NCI-H460 (cell line): ENCODE data around the gene UGT2B15. TPM values are rescaled to one million over a fixed set of nuclear protein-coding genes. Genes with fewer than 3 reads are reported as not detected.
"Not testable (repeated sequence)": the region's sequence is repeated elsewhere in the genome, so short reads cannot be mapped to it uniquely, and the experiment has no call there.

ENCODE experiments used
- DNase-seq: peaks from one replicate; pipeline ENCODE4 v3.0.0-alpha.2; 2016; ENCODE audit warnings: low read depth; ENCODE audit errors: extremely low read depth
- polyA plus RNA-seq: library from polyadenylated mRNA; depleted of rRNA; stranded (reverse); fragments of >200 nt; gene quantifications from 2 replicates; pipeline ENCODE4 v1.2.3, GENCODE V29; 2014; cell fraction: nucleus; rRNA removed
- total RNA-seq: library from RNA; depleted of rRNA; stranded (reverse); fragments of >200 nt; shearing (Covaris generic); gene quantifications from 2 replicates; pipeline ENCODE4 v1.2.3, GENCODE V29; 2014; rRNA removed

The UGT2B15 gene
- not detected in 2 replicates for total RNA-seq
- not detected in 2 replicates for polyA plus RNA-seq

DNA sequence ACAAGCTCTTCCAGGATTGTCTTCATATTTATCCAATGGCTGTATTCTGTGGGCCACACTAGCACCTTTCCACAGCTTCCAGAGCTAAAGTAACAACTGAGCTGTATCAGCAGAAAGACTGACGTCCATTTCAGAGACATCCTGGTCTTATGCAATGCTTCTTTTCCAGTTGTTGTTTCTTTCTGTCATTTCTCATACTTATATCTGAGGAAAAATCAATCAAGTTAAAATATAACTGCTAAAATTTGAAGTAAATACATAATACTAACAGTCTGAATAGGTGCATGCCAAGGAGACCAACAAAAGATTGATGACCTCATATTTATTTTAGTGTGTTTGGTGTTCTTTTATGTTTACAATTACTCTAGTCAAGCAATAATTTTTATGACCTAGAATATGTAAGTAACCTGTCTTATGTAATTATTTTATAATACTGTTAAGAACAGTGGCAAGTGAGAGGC, at the start of gene UGT2B15:
UGT2B15 (minus strand) TSS at position 174 of the 461 bp plus-strand sequence; CDS start at position 140, 34 bp downstream.
- DNase-seq, result not testable (repeated sequence)

GRCh38 chr4:68719075-68719473, 48.6 kb upstream of the UGT2B15 start:
- DNase-seq, result no peak

- DNase-seq, result no peak
Measured at GRCh38 chr4:68718447-68719074, 48.1 kb upstream of the UGT2B15 start.

GRCh38 chr4:68717999-68718398, 47.5 kb upstream of the UGT2B15 start:
- no peak for DNase-seq

DNA sequence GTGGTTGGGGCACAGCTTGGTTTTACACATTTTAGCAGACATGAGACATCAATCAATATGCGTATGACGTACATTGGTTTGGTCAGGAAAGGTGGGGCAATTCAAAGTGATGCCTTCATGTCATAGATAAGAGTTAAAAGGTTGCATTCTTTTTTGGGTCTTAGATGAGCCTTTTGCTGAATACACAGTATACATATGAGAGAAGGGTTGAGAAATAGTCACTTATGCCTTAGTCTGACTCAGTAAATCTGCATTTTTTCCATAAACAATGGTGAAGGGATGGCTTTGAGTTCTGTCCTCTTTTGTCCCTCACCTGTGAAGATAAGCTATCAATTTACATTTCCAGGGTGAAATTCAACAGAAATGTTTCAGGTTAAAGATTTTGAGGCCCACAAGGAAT, 43.9 kb upstream of the UGT2B15 start:
- no peak for DNase-seq

GRCh38 chr4:68712207-68712606, 41.8 kb upstream of the UGT2B15 start:
- no peak for DNase-seq

- DNase-seq, result no peak
Measured at GRCh38 chr4:68708566-68708965, 38.1 kb upstream of the UGT2B15 start.

DNA sequence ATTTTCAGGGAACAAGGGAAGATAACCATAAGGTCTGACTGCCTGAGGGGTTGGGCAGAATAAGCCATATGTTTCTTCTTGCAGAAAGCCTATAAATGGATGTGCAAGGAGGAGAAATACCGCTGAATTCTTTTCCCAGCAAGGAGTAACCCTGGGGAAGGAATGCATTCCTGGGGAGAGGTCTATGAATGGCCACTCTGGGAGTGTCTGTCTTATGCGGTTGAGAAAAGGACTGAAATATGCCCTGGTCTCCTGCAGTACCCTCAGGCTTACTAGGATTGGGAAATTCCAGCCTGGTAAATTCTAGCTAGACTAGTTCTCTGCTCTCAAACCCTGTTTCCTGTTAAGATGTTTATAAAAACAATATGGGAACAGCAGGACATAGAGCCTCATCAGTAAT, 32.7 kb upstream of the UGT2B15 start:
- not testable (repeated sequence) for DNase-seq

DNA sequence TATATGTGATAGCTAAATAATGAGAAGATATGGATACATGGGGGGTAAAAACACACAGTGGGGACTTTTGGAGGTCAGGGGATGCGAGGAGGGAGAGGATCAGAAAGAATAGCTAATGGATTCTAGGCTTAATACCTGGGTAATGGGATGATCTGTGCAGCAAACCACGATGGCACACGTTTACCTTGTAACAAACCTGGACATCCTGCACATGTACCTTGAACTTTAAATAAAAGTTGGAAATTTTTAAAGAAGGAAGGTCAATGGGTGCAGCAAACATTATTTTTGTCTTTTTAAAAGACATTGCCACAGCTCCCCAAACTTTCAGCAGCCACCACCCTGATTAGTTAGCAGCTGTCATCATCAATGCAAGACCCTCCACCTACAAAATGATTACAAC, 29.7 kb upstream of the UGT2B15 start:
- no peak for DNase-seq

DNA sequence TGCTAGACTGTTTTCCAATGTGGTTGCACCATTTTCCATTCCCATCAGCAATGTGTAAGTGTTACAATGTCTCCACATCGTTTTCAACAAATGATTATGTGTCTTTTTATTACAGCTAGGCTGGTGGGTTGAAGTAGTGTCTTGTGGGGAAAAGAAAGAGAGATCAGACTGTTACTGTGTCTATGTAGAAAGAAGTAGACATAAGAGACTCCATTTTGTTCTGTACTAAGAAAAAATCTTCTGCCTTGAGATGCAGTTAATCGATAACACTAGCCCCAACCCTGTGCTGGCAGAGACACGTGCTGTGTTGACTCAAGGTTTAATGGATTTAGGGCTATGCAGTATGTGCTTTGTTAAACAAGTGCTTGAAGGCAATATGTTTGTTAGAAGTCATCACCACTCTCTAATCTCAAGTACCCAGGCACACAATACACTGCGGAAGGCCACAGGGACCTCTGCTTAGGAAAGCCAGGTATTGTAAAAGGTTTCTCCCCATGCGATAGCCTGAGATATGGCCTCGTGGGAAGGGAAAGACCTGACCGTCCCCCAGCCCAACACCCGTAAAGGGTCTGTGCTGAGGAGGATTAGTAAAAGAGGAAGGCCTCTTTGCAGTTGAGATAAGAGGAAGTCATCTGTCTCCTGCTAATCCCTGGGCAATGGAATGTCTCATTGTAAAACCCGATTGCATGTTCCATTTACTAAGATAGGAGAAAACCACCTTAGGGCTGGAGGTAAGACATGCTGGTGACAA, 23.0 kb upstream of the UGT2B15 start:
- DNase-seq, result no peak

- DNase-seq, result no peak
Measured at GRCh38 chr4:68691186-68691585, 20.7 kb upstream of the UGT2B15 start.

DNA sequence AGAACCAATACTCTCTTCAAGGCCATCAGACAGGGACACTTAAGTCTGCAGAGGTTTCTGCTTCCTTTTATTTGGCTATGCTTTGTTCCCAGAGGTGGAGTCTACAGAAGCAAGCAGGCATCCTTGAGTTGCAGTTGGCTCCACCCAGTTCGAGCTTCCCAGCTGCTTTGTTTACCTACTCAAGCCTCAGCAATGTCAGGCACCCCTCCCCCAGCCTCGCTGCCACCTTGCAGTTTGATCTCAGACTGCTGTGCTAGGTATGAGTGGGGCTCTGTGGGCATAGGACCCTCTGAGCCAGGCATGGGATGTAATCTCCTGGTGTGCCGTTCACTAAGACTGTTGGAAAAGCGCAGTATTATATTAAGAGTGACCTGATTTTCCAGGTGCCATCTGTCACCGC, 12.6 kb upstream of the UGT2B15 start:
- no peak for DNase-seq

DNA sequence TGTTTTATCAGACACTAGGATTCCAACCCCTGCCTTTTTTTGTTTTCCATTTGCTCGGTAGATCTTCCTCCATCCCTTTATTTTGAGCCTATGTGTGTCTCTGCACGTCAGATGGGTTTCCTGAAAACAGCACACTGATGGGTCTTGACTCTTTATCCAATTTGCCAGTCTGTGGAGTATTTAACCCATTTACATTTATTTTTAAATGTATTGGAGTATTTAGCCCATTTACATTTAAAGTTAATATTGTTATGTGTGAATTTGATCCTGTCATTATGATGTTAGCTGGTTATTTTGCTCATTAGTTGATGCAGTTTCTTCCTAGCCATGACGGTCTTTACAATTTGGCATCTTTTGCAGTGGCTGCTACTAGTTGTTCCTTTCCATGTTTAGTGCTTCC, 10.8 kb upstream of the UGT2B15 start:
- not testable (repeated sequence) for DNase-seq

GRCh38 chr4:68673143-68673542, 2.7 kb upstream of the UGT2B15 start:
- no peak for DNase-seq

DNA sequence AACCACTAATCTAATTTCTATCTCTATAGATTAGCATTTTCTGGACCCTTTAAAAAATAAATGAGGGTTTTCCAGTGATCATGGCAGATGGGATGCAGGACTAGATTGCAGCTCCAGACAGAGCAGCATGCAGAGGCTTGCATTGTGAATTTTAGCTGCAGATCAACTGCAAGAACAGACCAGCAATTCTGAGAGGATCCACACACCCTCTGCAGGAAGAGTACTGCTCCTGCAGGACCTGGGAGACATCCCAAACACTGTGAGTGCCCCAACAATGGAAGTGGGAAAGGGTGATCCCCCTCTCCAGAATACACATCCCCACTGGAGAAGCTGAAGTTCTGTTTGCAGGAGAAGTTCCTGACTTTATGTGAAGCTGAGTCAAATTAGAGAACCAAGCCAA, 765 bp upstream of the UGT2B15 start:
- not testable (repeated sequence) for DNase-seq

GRCh38 chr4:68668537-68669163, 1.8 kb downstream of the UGT2B15 start:
- DNase-seq, result not testable (repeated sequence)

DNA sequence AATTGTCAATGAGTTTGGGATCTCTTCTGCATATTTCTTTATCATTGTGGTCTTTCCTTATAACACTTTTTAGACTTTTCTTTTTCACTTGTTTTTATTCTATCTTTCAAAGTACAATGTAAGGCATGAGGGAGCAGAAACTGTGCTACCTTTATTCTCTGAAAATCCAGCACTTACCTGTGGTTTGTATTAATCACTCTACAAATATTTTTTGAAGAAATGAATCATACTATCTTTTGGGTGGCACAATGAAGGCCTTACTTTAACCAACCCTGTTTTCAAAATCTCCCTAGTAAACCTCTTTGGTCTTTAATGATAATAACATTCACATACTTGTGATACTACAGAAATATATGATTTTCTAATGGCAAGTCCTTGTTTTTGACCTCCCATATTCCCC, 2.9 kb downstream of the UGT2B15 start:
- not testable (repeated sequence) for DNase-seq

GRCh38 chr4:68664721-68665120, 5.7 kb downstream of the UGT2B15 start:
- not testable (repeated sequence) for DNase-seq

GRCh38 chr4:68662836-68663574, 7.4 kb downstream of the UGT2B15 start:
- DNase-seq, result not testable (repeated sequence)

DNA sequence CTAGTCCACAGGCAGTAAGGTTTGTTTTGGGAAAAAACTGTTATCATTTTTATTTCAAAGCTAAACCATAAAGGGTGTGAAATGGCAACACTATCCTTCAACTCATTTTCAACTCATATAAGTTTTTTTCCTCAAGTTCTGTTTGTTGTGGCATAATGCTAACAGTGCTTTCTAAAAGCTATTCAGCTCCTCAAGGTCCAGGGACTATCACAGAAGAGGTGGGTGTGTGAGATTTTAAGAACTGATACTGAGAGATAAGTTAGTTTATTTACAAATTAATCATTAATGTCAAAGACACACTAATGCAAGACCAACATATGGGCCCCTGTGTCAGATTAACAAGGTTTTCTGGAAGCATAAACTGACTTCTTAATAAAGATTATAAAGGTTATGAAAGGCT, 11.8 kb downstream of the UGT2B15 start:
- no peak for DNase-seq
